K562 (cell line): ENCODE results near the gene HAUS3. TPM values are rescaled to one million over a fixed set of nuclear protein-coding genes. Genes with fewer than 3 reads are reported as not detected.

Experiments used
- BDP1 ChIP-seq: IDR thresholded peaks from 3 replicates; pipeline ENCODE4 v1.6.1; 2011; ENCODE audit not compliant: insufficient read length, insufficient read depth
- CBX8 ChIP-seq: fragments of 200-600 bp; sonication (generic); IDR thresholded peaks from 2 replicates; pipeline ENCODE4 v1.6.1; 2012; ENCODE audit warnings: borderline replicate concordance, mixed run types, low read depth, mild to moderate bottlenecking, moderate library complexity, mixed read lengths, low read length, control low read depth, inconsistent platforms; ENCODE audit not compliant: poor library complexity, severe bottlenecking; ENCODE audit errors: extremely low read depth
- CEBPB ChIP-seq: fragments of 450-650 bp; IDR thresholded peaks from 2 replicates; pipeline ENCODE4 v1.6.1; 2016; ENCODE audit warnings: missing genetic modification characterization, missing compliant biosample characterization
- E2F8 ChIP-seq: fragments of 450-650 bp; IDR thresholded peaks from 2 replicates; pipeline ENCODE4 v1.7.1; 2018; ENCODE audit warnings: mild to moderate bottlenecking, low read depth; ENCODE audit not compliant: partially characterized antibody
- EGR1 ChIP-seq: fragments of 450-650 bp; conservative IDR thresholded peaks from 2 replicates; pipeline ENCODE4 v1.6.1; 2017; ENCODE audit warnings: mild to moderate bottlenecking
- GTF3C2 ChIP-seq: IDR thresholded peaks from 3 replicates; pipeline ENCODE4 v1.6.1; 2011; ENCODE audit warnings: borderline replicate concordance, mild to moderate bottlenecking, moderate library complexity; ENCODE audit not compliant: insufficient read length; ENCODE audit errors: extremely low read depth
- HDAC2 ChIP-seq: fragments of 450-650 bp; IDR thresholded peaks from 2 replicates; pipeline ENCODE4 v1.6.1; 2016; ENCODE audit warnings: mild to moderate bottlenecking
- HMG20A ChIP-seq: fragments of 450-650 bp; formaldehyde crosslinking; conservative IDR thresholded peaks from 2 replicates; pipeline ENCODE4 v1.4.0; 2020; ENCODE audit warnings: mild to moderate bottlenecking, mixed read lengths
- IRF1 ChIP-seq: sonication (generic); formaldehyde crosslinking; IDR thresholded peaks from 2 replicates; pipeline ENCODE4 v1.8.0; 2022; ENCODE audit warnings: missing genetic modification reagents, mild to moderate bottlenecking, borderline replicate concordance
- KDM5B ChIP-seq: fragments of 200-600 bp; sonication (generic); IDR thresholded peaks from 2 replicates; pipeline ENCODE4 v1.6.1; 2012; ENCODE audit warnings: low read depth, mild to moderate bottlenecking, moderate library complexity, low read length, control low read depth, inconsistent platforms; ENCODE audit not compliant: insufficient replicate concordance
- LARP7 ChIP-seq: fragments of 450-650 bp; IDR thresholded peaks from 2 replicates; pipeline ENCODE4 v1.6.1; 2016
- NFE2 ChIP-seq: IDR thresholded peaks from 2 replicates; pipeline ENCODE4 v1.6.1; 2014; ENCODE audit warnings: antibody characterized with exemption, low read depth
- NFE2L1 ChIP-seq: fragments of 450-650 bp; IDR thresholded peaks from 2 replicates; pipeline ENCODE4 v1.6.1; 2016; ENCODE audit warnings: missing genetic modification characterization, low read depth, mild to moderate bottlenecking, missing compliant biosample characterization, moderate library complexity, borderline replicate concordance
- RBM22 ChIP-seq: fragments of 200-400 bp; formaldehyde crosslinking; IDR thresholded peaks from 2 replicates; pipeline ENCODE4 v1.6.1; 2018; ENCODE audit warnings: low read length, low read depth; ENCODE audit not compliant: poor library complexity, severe bottlenecking
- RBM25 ChIP-seq: fragments of 200-400 bp; formaldehyde crosslinking; IDR thresholded peaks from 2 replicates; pipeline ENCODE4 v1.6.1; 2018; ENCODE audit warnings: low read length, low read depth, moderate library complexity; ENCODE audit not compliant: severe bottlenecking
- RCOR1 ChIP-seq, 2 experiments: IDR thresholded peaks; 2 replicates each; pipeline ENCODE4 v1.6.1; 2012; ENCODE audit warnings: low read depth in 2 of 2, low read length in 2 of 2, borderline replicate concordance in 1 of 2, improper control_type of control experiment in 1 of 2
- RFX7 ChIP-seq: fragments of 250-450 bp; sonication (Bioruptor Pico); IDR thresholded peaks from 2 replicates; pipeline ENCODE4 v1.5.1; 2021; ENCODE audit warnings: mild to moderate bottlenecking
- TAL1 ChIP-seq: fragments of 450-650 bp; IDR thresholded peaks from 2 replicates; pipeline ENCODE4 v1.6.1; 2016; ENCODE audit warnings: mild to moderate bottlenecking
- TCF3 ChIP-seq: sonication (generic); formaldehyde crosslinking; IDR thresholded peaks from 2 replicates; pipeline ENCODE4 v1.4.0; 2020; ENCODE audit warnings: mild to moderate bottlenecking, missing genetic modification reagents
- TCF7L2 ChIP-seq: fragments of 150-350 bp; IDR thresholded peaks from 2 replicates; pipeline ENCODE4 v1.6.1; 2016; ENCODE audit warnings: low read depth, mild to moderate bottlenecking, low read length, moderate library complexity
- YBX1 ChIP-seq: fragments of 450-650 bp; IDR thresholded peaks from 2 replicates; pipeline ENCODE4 v1.7.1; 2016; ENCODE audit warnings: mild to moderate bottlenecking
- ZC3H11A ChIP-seq: IDR thresholded peaks from 2 replicates; pipeline ENCODE4 v1.6.1; 2012; ENCODE audit warnings: low read depth, low read length, improper control_type of control experiment
- ZNF780A ChIP-seq: fragments of 250-450 bp; sonication (Bioruptor Pico); IDR thresholded peaks from 2 replicates; pipeline ENCODE4 v1.5.0; 2021; ENCODE audit warnings: mild to moderate bottlenecking
- polyA plus RNA-seq, 8 experiments: library from polyadenylated mRNA; depleted of rRNA in 4 of 8; stranded (reverse) in 5 of 8; unstranded in 3 of 8; fragments of >200 nt; fragmentation: Nextera tagmentation in 2 of 8; fragmentation: Illumina TruSeq in 1 of 8; extraction: Ambion mirVana in 2 of 8; extraction: Trizol in 1 of 8; gene quantifications; 2 replicates each; pipeline versions ENCODE4 v1.2.1 to v1.2.3, GENCODE V29; 2011 to 2014; ENCODE audit warnings: inconsistent platforms in 1 of 8, missing spikeins in 1 of 8
- total RNA-seq, 7 experiments: library from RNA; depleted of rRNA in 6 of 7; stranded (reverse); fragments of >200 nt in 6 of 7; fragmentation: Illumina TruSeq in 2 of 7; extraction: Trizol in 2 of 7; gene quantifications; 2 replicates each; pipeline versions ENCODE4 v1.2.1 to v1.2.3, GENCODE V29; 2011 to 2021; ENCODE audit warnings: low replicate concordance in 1 of 7

Gene HAUS3
- total and polyA plus RNA-seq, 9 of the 15 experiments (the other 6 are each of a cell fraction or from before 2014, with no cell fraction given): 8.9 to 25.7 (median 21.5) TPM

- TF ChIP-seq IRF1 (CRISPR knock-in tag) (no peak), RCOR1 (IDR thresholded peaks at IDR 0.05; ENCODE audit: borderline replicate concordance in 1 of 2, low read depth in 2 of 2, low read length in 2 of 2) (peak in 1 of 2 experiments; percentile 32; a peak in 1 of 4 replicates), TAL1 (peak; percentile 66; the same call in 1 of the 2 replicates), ZC3H11A (no peak), RBM22 (no peak), NFE2L1 (tag) (no peak), GTF3C2 (no peak), E2F8 (no peak), BDP1 (no peak), HMG20A (no peak), ZNF780A (CRISPR knock-in tag) (no peak), YBX1 (no peak), CBX8 (no peak), NFE2 (no peak), TCF3 (CRISPR knock-in tag) (peak; percentile 79), KDM5B (no peak), LARP7 (no peak), TCF7L2 (no peak), RFX7 (CRISPR knock-in tag) (no peak), RBM25 (no peak), CEBPB (tag) (no peak), HDAC2 (no peak), EGR1 (peak; percentile 53; the same call in 1 of the 2 replicates)
These were observed 25.4 kb upstream of the HAUS3 start (continued) for GRCh38 chr4:2267320-2267811.
